Bronchial epithelial cell (primary cell): Measurements from ENCODE around the gene FAAH. TPM values are rescaled to one million over a fixed set of nuclear protein-coding genes. Genes with fewer than 3 reads are reported as not detected.

Experiments
- DNase-seq: peaks from one replicate; pipeline ENCODE4 v3.0.0-alpha.2; 2010; ENCODE audit warnings: low read depth
- FAIRE-seq: peaks from 2 replicates; lab custom pipeline; 2011; peaks lifted over from hg19 to GRCh38; lab: Jason Lieb, UNC
- H3K27me3 ChIP-seq: 2 replicates; pipeline ENCODE4 v1.5.1; 2011; ENCODE audit warnings: low read length; ENCODE audit not compliant: control insufficient read depth, insufficient read depth
- H3K36me3 ChIP-seq: 2 replicates; pipeline ENCODE4 v1.5.1; 2011; ENCODE audit warnings: low read length; ENCODE audit not compliant: control insufficient read depth, insufficient read depth
- H3K4me3 ChIP-seq: 2 replicates; pipeline ENCODE4 v1.5.1; 2011; ENCODE audit warnings: mild to moderate bottlenecking, low read depth, low read length, control low read depth
- CTCF ChIP-seq: IDR thresholded peaks from 2 replicates; pipeline ENCODE4 v1.5.1; 2011; ENCODE audit warnings: mild to moderate bottlenecking, moderate library complexity, low read length, control low read depth, inconsistent platforms; ENCODE audit not compliant: insufficient read depth, severe bottlenecking
- total RNA-seq: library from RNA; depleted of rRNA; stranded (reverse); fragments of >200 nt; gene quantifications from 2 replicates; pipeline ENCODE4 v1.2.1, GENCODE V29; 2014

Gene FAAH
- total RNA-seq, 1 donor from 2014 or later = 10.5 TPM

- DNase-seq = peak; percentile 6
- Histone ChIP-seq H3K4me3 (no peak overlapping the region), H3K27me3 (peaks cover 6% of the 10 kb centered on the region), H3K36me3 (no peaks in the 10 kb centered on the region)
- no peak for TF ChIP-seq CTCF
- FAIRE-seq = no peak
Measured at GRCh38 chr1:46461809-46462448, 67.8 kb downstream of the FAAH start.

Other genes starting within 250 kb of the FAAH start
- gene TSPAN1, start 219.2 kb upstream of the FAAH start, total RNA-seq = 42.1 and 49.4 TPM in 2 replicates
- not detected in 2 replicates for gene P3R3URF, start 217.8 kb upstream of the FAAH start, total RNA-seq
- 48.1 and 54.8 TPM in 2 replicates for gene POMGNT1, start 195.9 kb upstream of the FAAH start, total RNA-seq
- gene LURAP1, start 191.0 kb upstream of the FAAH start, total RNA-seq = 4.5 and 5.5 TPM in 2 replicates
- 0.13 and 0.26 TPM in 2 replicates for gene RAD54L, start 146.6 kb upstream of the FAAH start, total RNA-seq
- gene LRRC41, start 90.7 kb upstream of the FAAH start, total RNA-seq = 53.7 and 71.6 TPM in 2 replicates
- 534 and 762 TPM in 2 replicates for gene UQCRH, start 90.6 kb upstream of the FAAH start, total RNA-seq
- 9.0 and 12.0 TPM in 2 replicates for gene NSUN4, start 53.5 kb upstream of the FAAH start, total RNA-seq
- not detected in 2 replicates for gene DMBX1, start 95.5 kb downstream of the FAAH start, total RNA-seq
- not detected in 2 replicates for gene KNCN, start 157.3 kb downstream of the FAAH start, total RNA-seq
- gene MKNK1, start 210.0 kb downstream of the FAAH start, total RNA-seq = 16.8 and 21.8 TPM in 2 replicates
- gene MOB3C, start 222.5 kb downstream of the FAAH start, total RNA-seq = 7.8 and 8.4 TPM in 2 replicates